GM18907 (cell line): ENCODE measurements around the gene FAM78B.

ENCODE experiments used
- ATAC-seq: cut with Tn5 transposase; IDR thresholded peaks from one replicate; pipeline ENCODE4 v1.9.1; 2021; ENCODE audit warnings: mild to moderate bottlenecking, moderate library complexity; ENCODE audit not compliant: unreplicated experiment

The FAM78B gene

DNA sequence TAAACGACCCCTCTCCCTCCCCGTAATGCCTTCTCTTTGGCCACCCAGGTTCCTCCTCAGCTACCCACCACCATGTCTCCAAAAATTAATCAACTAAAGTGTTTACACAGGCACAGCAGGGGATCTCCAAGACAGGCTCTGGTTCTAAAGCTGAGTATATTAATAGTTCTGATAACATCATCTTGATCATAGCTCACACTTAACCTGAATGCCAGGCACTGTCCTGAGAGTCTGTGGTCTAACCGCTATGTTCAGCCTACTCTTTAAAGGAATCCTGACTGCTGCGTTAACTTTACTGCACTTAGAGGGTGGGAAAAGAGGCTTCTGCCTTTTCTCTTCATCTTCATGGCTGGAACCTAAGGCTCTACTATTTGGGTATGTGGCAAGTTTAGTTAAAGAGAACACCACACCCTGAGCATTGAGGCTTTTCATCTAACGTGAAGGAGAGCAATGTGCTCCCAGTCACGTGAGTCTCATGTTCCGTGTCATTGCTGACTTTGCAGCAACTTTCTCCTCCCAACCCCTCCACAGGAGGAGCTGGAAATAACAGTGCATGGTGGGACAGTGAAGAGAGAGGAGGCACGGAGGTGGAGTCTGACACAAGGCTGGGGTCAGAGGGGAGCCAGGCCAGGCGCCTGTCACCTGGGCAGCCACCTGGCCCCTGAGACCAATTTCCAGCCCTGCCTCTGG, 86.4 kb downstream of the FAM78B start:
- no peak for ATAC-seq

DNA sequence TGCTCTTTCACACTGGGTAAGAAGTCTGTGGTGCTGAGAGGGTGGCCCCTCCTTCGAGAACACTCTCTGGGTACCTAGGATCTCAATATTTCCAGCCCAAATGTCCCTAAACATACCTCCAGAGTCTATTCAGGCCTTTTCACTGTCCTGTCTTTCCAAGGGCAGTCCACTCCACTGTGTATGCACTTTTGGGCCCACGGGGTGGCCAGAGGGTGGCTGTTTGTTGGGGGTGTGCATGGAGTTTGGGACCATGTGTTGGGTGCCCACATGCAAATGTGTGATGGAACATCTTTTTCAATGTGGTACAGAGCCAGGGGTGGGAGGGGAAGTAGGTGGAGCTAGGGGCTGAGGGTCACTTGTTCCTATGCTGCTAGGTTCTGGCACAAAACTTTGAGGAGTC, 87.5 kb downstream of the FAM78B start:
- ATAC-seq: no peak

DNA sequence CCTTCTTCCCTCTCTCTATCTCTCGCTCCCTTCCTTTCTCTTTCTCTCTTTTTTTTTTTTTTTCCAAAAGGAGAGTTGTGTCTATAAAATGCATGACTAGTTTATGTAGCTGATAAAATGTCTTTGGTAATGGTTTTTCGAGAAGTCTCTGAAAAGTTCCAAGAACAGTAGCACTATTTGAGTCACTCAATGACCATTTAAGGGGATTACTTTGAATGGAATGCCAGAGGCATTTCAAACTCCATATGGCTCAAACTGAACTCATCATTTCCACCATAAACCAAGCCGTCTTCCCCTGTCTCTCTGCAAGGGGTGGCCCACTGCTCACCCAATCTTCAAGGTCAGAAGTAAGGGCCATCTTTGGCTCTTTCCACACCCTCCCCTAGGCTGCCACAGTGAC, 93.3 kb downstream of the FAM78B start:
- ATAC-seq: no peak

DNA sequence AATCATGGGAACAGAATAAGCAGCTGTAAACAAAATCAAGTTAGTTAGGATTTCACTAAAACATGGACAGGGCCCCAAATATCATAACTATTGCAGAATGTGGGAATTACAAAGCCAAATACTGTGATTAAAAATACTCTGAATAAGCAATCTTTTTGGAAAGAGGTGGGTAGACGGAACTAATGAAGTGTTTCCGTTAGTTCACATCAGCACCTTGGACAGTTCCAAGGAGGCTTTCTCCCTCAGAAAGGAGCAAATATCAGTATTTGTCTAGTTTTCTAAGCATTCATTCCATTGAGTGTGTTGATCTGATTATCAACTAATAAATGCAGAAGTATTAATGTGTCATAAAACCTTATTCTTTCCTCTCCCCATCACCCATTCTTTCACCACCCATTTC, 97.4 kb downstream of the FAM78B start:
- no peak for ATAC-seq

DNA sequence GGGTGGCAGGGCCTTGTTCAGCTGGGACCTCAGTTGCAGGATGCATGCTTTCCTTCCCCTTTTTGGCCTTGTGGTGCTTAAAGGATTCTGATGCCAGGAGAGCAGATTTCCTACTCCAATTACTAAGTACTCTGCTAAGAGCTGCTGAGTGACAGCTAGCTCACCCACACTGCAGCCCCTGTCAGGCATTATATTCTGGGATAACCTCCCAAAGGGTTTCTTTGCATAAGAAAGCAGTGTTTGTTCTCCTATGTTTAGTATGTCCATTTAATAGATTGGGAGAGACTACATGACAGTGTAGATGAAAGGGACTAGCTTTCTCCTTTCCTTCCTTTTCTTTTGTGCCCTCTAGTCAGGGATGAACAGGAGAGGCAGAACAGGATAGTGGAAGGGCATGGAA, 100.7 kb downstream of the FAM78B start:
- ATAC-seq: no peak

DNA sequence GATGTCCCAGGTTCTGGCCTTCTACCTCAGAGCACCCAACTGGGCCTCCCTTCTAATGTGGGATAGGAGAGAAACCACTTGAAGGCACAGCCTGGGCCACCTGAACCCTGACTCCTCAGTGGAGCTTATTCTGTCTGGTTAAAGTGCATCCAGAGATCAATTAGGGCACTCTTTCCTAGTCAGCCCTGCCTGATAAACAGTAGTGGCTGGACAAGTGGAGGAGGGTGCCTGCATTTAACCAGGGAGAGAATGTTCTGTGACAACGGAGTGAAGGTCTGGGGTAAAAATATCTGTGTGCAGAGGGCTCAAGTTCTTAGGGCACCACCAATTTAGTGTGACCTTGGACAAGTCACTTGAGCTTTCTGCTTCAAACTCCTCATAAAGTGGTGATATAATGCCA, 101.8 kb downstream of the FAM78B start:
- ATAC-seq: no peak

DNA sequence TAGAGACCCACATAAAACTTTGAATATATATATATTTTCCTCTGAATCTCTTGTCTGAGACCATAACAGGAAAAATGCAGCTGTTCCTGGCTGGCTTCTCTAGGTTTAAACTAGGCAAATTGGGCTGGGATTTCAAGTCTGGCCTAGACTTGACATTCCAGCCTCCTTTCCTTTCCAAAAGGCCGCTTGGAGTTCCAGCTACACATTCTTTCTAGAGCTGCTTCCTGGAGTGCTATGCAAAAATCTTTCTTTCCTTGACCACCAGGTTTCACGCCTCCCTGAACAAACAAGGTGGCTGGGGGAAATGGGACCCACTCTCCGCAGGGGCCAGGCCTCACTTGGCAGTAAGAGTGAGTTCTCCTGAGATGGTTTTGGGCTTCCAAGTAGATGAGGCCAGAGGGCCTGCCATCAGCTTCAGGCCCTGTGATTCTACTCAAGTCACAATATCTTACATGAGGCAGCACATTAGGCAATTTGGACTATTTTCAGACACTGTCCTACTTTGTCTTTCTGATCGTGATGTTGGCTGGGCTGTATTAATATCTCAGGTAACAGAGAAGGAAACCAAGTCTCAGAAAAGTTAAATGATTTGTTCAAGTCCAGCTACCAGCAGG, 102.4 kb downstream of the FAM78B start:
- ATAC-seq: no peak

DNA sequence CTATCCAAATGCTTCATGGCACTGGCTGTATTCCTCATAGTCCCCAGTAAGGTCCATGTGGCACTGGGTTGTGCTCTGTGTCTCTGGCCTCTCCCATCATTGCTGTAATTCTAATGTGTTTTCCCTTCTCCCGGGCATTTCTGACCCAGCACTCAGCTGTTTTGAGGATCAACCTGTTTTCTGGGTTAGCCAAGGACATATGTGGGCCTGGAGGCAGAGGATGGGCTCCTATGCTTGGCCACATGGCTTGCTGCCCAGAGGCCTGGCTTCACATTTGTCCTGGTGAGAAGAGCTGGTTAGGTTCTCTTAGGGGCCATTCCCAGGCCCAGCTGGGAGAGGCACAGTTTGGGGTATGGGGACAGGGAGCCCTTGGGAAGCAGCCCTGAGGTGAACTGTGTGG, 103.1 kb downstream of the FAM78B start:
- ATAC-seq: no peak

DNA sequence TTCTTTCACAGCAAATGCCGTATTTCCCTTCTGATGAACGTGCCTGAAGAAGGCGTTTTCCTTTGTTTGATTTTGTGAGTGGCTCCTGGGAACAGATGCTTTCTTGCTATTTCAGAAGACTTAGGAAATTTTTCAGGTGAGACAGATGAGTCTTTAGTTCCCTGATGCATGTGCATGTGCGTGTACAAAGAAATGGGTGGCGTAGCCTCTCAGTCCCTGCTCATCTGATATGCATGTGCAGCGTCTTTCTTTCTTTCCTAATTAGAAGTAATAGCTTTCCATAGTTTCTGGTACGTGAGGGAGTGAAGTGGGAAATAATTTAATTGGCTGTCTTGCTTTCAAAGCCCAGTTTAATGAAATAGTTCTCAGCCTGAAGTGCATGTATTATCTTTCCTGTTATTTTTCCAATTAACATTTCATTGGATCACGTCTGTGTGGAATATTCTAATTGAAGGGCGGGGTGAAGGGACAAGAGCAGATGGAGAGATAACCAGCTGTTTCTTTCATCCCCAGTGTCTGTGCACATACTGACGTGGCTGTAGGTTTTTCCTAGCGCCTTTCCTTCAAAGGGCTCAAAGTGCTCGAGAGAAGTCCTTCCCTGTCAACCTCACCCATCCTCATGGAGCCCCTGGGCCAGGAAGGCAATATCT, 104.3 kb downstream of the FAM78B start:
- no peak for ATAC-seq

DNA sequence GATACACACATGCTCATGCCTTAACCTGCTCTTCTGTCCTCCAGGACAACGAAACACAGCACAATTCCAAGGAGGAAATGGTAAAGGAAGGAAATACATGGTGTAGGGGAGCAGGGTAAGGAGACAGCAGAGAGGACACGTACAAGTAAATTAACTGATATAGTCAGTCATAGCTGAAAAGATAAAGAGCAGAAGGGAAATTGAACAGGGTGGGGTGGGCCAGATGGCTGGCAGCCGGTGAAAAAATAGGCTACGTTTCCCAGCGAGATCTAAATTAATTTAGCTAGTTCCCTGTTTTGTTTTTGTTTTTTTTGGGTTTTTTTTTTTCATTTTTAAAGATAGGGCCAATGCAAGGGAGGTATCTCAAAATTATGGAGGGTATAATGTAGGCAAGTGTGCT, 109.2 kb downstream of the FAM78B start:
- no peak for ATAC-seq

DNA sequence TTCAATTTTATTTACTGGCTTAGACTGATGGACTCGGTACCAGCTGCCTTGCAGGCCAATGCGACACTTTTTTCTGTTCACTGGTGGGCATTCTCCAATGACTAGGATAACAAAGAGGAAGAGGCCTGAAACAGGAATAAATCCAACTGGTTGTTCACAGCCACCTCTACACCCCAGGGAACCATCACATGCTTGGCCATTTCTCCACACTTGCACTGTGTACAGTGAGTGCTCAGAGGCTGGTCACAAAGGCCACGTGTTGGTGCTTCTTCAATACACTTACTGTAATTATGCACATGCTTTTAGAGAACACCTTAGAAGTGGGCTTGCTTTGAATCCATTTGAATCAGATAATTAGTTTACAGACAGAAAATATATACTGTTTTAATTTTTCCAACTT, 113.4 kb downstream of the FAM78B start:
- no peak for ATAC-seq

DNA sequence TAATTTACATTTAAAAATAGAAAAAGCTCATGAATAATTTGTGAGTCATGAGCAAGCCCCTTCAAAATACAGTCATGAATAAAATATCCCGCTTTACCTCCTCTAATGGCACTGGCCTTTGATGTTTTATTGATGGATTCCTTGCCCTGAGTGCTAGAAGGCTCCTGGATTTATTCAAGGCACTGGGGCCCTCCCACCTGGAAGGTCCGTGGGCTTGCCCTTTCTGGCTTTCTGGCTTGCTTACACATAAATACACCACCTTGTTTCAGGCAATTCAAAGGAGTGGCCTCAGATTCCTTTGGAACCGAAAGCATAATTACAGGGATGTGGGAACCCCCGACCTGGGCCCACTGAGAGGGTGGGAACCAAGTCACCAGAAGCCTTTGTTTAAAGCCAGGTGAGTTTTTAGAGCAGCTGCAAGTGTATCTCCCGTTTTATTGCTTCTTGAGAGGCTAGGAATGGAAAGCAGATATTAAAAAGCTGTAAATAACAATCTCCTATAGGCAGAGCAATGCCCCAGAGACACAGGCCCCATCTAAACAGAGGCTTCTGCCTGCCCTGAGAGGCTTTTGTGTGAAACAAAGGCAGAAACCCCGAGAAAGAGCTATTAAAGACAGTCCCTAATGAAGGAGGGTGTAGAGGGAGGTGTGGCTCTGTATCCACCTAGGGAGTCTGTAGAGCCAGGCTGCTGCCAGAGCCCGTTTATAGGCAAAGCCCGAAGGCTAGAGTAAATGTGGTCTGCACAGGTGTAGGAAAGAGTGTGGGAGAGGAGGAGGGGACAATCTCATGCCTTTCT, 126.4 kb downstream of the FAM78B start:
- ATAC-seq: no peak

DNA sequence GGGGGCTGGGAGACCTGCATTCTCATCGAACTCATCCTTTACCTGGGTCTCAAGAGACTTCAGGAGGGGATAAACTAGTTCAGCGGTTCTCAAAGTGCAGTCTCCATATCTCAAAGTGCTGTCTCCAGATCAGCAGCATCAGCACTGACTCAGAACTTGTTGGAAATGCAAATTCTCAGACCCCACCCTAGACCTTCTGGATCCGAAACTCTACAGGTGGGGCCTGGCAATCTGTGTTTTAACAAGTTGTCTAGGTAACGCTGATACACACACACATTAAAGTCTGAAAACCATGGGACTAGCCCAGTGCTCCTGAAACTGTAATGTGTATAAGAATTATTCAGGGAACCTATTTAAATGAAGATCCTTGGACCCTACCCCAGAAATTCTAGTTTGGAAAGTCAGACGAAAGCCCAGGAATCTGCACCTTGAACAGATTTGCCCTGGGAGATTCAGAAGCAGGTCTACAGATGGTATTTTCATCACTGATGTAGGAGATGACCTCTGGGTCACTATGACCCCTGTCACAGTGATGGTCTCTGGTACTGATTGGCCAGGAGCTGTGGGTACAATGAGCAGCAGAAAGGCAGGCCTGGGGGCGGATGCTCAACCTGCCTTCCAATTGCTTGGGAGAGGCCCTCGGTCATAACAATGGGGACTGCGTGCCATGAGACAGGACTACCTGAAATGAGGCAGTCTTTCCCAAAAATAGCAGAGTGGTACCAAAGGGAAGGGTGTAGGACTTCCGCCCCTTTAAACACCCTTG, 127.2 kb downstream of the FAM78B start:
- no peak for ATAC-seq

DNA sequence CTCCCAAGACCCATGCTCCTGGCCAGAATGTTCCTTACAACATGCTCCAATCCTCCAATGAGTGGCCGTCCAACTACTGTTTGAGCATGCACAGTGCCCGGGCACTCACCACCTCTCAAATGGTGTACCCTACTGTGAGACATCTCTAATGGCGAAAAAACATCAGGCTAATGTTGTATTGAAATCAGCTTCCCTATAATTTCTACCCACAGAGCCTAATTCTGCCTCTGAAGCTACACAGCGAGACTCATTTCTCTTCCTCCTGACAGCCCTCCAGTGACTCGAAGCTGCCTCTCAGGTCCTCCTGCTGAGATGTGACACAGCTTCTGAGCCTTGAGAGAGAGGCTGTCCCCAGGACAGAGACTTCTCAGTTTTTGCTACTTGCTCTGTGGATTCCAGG, 130.7 kb downstream of the FAM78B start:
- no peak for ATAC-seq

DNA sequence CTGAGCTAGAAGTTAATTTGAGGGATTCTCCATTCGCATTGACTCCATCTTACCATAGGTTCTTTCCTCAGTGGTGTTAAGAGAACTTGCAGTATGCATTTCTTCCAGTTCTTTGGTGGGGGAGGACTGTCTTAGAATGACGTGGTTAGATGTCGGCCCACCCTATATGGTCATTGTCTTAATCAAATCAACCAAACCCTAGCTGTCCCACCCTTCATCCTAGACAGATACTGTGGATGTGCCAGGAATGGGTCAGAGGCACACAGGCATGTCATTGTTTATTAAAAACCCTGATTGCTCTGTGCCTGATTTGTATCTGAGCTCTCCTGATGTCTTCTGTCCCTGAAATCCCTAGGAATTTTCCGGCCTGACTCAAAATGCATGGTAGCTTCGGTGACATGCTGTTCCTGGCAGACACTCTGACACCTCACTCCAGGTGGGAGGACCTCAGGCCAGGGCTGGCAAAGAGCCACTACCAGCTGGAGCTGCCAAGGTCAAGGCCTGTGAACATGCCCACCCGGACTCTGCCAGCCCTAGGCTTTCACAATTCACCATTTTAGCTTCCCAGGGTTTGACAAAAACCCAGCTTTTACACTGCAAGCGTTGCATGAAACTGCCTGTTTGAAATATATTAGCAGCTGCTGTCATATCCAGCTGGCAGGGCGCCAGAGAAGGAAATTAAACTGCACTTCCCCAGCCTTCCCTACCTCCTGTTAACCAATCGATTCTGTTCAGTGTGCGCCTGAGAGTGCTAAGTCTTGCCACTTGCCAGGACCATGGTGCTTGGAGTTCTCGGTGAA, 134.0 kb downstream of the FAM78B start:
- no peak for ATAC-seq

DNA sequence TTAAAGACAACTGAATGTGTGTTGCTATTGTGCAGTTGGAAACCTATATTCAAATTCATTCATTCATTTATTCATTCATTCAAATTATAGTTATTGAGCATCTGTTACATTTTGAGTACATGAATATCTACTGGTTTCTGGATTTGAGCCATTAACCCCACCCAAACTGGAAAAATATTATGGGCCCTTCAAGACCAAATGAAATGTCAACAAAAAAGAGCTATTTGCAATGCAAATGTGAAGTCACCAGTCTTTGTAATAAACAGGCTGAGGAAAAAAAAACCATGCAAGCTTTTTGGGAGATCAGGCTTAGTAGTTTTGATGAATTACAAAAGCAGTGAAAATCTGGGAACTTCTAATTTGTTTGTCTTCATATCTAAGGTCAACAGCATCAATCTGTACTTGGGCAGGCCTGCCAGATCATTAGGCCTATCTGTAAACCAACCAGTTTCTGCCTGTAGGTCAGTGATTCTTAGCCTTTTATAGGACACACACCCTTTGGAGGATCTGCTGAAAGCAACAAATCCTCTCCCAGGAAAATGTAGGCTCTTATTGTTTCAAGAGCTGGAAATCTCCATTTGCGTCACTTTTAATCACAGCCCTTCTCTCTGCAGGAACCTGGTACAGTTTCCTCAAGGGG, 134.7 kb downstream of the FAM78B start:
- no peak for ATAC-seq

DNA sequence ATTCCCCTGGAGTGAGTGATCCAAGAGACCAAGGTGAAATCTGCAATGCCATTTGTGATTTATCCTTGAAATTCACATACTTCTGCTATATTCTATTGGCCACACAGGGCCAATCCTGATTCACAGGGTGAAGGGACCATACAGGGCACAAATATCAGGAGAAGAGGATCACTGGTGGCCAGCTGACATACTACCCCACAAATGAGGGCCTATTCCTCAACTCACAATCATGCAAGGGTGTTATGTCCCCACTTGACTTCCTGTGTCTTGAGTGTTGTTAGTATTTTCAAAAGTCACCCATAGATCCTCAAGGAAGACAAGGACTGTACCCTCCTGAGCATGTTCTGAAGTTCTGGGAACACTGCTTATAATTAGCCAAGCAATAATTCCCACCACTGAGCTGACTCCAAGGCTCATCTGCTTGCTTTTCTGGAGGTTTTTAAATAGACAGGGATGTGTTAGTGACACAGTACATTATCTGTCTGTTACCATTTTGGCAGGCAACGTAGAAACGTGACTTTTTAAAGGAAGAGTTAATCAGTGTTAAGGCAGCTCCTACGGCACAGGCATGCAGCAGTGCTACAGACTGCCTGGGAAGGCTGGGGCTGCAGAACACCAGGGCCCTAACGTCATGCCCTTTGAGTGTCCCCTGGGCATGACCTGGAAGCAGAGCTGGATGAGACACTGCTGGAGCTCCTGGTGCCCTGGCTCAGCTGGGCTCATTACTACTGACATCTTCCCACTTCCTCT, 137.4 kb downstream of the FAM78B start:
- ATAC-seq: no peak

DNA sequence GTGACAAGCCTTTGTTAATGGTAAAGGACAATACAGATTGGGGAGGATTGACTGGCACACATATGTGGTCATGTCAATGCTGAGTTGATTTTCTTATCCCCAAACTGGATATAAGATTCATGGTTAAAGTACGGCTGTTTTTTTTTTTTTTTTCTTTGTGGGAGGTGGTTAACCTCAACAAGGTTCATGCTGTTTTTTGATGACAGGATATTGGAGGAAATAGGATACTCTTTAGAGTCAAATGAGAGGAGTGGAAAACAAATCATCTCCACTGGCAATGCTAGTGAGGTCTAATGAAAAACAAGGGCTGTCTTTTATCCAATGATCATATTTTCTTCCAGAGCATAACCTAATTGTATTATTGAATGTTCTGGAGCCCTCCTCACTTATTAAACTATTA, 140.2 kb downstream of the FAM78B start:
- ATAC-seq: no peak

DNA sequence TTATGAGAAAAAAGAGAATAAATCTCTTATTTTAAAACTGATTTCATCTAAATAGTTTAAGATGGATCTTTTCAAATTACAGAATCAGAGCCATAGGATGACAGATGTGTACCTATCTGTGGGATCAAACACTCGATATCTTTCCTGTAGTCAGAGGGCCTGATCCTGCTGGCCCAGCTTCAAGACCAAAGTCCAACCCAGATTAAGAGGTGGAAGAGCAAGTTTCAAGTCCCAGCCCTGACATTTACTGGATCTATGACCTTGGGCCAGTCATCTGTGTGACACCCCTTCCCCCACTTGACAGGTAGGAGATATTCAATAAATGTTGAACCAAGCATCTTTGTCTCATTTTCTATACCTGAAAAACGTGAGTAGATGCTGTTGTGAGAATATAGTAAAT, 140.7 kb downstream of the FAM78B start:
- ATAC-seq: no peak
